CD4-positive, alpha-beta T cell treated with Interleukin-1 beta for 1 hour (primary cell): ENCODE data around the gene TSHZ2.
"Not testable (repeated sequence)": the region's sequence is repeated elsewhere in the genome, so short reads cannot be mapped to it uniquely, and the experiment has no call there.

Experiments
- DNase-seq, 2 donors: peaks; one replicate each; pipeline ENCODE4 v3.0.0-alpha.2; 2020 to 2022

Gene TSHZ2

DNA sequence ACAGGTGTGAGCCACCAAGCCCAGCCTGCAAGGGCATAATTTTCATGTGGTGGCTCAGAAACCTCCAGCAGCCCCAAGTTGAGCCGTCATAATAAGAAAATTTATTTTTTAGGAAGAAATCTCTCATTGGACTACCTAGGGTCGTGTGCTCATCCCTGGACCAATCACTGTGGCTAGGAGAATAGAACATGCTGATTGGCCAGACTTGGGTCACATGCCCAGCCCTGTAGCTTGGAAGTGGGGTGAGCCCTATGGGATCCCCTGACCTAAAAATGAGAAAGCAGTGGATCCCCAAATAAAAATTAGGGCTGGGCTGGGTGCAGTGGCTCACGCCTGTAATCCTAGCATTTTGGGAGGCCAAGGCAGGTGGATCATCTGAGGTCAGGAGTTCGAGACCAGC is 466.2 kb downstream of the TSHZ2 start:
- DNase-seq, result no peak

DNA sequence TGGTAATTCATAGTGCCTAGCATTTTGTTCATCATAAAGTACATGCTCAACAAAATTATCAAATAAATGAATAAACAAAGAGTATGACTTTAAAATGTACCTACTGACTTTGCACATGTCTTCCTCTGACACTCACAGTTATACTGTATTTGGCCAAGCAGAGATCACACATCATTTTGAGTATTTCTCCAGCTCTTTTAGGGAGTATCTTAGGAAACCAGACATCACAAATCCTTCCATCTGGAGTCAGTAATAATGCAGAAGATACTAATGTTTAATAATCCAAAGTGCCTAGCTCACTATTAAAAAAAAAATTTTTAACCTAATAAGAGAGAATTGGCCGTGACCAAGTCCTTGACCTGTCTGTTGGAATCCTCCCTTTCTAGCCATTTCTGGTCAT is 466.9 kb downstream of the TSHZ2 start:
- no peak for DNase-seq

- DNase-seq, result no peak
Observed at GRCh38 chr20:53439616-53440015, 467.5 kb downstream of the TSHZ2 start.

DNA sequence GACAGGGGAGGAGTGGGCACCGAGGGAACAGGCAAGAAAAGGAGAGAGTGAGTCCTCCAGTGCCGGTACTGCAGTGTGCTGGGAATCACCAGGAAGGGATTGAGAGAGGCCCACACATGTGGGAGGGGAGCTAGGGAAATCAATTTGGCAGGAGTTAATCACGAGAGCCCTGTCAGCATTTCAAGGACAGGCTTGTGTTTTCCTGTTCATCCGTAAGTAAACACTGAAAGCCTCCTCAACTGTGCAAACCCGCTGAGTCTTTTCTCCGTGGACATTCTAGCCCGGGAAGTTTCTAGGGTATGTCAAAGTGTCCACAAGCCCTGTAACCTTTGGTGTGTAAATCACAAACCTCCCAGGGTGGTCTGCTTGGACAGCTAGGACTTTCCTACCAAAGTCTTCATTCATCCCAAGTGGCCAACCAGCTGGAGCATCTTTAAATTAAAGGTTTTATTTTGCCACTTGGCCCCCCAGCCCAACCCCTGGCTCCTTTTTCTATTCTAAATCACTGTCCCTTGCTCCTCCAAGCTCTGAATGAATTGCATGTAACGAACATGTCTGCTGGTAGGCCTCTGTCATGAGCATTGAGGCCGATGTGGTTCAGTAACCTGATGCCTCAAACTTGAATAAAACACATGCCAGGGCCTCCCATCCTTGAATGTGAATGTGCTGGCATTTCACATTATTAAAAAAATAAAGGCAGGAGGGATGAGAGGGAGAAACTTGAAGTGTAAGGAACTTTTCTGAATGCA is 472.4 kb downstream of the TSHZ2 start:
- DNase-seq, result no peak

DNA sequence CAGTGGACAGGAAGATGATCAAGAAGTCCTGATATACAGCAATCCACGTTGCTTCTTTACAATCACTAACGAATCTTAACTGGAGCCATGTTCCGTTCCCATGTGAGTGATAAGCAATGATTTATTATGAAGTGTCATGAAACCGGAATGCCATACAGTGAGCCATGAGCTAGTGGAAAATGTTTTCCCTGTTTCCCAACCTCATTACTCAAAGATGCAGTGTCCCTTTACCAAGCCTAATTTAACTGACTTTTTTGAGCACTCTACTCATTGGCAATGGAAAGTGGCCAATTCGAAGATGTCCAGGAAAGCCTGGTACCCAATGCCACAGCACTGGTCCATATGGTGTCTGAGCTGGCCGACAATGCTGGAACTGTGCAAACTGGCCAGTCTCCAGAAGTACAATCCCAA is 473.2 kb downstream of the TSHZ2 start:
- DNase-seq, result no peak

GRCh38 chr20:53445932-53446331 is 473.8 kb downstream of the TSHZ2 start:
- no peak for DNase-seq

GRCh38 chr20:53447316-53447715 is 475.2 kb downstream of the TSHZ2 start:
- DNase-seq, result no peak

DNA sequence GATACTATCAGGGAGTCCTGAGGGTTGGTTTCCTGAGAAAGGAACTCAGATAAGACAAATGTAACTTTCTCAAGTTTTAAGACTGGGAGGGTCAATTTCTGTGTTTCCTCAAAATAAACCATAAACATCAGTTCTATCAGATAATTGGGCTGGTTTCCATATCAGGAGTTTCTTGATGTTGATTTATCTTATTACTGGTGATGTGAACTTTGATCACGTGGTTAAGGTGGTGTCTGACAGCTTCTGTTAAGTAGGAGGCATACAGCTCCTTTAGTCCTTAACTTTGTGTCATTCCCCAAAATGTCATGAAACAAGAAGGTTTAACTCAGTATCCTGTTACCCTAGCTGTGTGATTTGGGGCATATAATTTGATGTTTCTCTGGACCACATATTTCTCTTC is 476.3 kb downstream of the TSHZ2 start:
- DNase-seq, result no peak

GRCh38 chr20:53448875-53449274 is 476.7 kb downstream of the TSHZ2 start:
- DNase-seq, result no peak

DNA sequence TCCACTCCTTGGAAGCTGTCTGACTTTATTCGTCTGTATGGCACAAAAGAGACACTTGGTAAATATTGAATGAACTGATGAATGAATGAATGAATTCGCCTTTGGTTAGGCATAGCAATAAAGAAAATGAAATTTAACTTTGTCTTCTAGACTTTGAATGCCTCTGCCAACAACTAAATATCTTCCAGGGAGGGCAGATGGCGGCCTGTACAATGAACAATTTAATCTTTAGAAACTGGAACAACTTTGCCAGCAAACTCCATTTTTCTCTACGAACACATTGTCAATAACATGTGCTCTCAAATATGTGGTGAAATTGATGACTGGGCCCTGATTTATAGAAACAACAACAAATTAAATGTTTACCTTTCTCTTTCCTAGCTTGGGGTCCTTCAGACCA is 480.9 kb downstream of the TSHZ2 start:
- no peak for DNase-seq

GRCh38 chr20:53454675-53455276 is 482.6 kb downstream of the TSHZ2 start:
- no peak for DNase-seq

DNA sequence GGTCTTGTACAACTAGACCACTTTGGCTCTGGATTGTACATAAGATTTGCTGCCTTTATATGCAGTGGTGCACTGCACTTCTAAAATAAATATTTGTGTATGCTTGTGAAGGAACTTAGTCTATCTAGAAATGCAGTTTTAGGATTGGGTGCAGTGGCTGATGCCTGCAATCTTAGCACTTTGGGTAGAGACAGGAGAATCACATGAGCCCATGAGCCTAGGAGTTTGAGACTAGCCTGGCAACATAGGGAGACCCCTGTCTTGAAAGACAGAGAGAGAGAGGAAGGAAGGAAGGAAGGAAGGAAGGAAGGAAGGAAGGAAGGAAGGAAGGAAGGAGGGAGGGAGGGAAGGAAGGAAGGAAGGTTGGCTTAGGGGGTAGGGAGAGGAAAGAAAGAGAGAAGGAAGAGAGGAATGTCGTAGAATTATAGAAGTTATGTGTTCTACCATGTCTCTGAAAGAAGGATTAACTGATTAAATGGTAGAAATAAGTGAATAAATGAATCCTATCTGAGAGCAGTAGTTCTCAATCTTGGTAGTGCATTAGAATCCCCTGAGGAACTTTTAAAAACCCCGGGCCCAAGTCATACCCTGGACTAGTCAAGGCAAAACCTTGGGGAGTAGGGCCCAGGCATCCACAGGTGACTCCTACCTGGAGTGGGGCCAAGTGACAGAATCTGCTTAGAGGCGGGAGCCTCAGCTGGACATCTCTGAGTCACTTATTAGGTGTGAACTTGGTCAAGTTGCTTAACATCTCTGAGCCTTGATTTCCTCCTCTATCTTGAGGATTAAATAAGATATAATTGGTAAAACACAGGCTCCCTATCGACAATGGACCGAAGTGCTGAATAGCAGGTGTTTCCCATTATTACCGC is 491.2 kb downstream of the TSHZ2 start:
- DNase-seq, result no peak

GRCh38 chr20:53466279-53466678 is 494.1 kb downstream of the TSHZ2 start:
- DNase-seq, result no peak

DNA sequence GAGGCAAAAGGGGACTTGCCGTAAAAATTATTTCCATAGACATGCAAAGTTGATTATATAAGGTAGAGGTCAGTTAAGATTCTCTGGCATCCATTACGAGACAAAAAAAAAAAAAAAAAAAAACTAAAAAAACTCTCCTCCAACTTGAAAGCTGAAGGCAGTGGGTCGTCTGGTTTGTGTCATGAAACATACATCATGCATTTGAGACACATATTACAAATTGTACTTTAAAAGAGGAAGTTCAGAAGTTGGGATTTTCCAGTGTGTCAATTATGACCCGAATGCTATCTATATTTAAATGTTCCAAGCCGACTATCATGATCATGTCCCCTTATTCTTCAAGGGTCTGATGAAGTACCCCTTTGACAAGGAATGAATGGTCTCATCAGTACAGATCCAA is 496.4 kb downstream of the TSHZ2 start:
- DNase-seq, result no peak

GRCh38 chr20:53472859-53473258 is 500.7 kb downstream of the TSHZ2 start:
- not testable (repeated sequence) for DNase-seq

- DNase-seq, result no peak
Observed at GRCh38 chr20:53480913-53481312, 508.8 kb downstream of the TSHZ2 start.

DNA sequence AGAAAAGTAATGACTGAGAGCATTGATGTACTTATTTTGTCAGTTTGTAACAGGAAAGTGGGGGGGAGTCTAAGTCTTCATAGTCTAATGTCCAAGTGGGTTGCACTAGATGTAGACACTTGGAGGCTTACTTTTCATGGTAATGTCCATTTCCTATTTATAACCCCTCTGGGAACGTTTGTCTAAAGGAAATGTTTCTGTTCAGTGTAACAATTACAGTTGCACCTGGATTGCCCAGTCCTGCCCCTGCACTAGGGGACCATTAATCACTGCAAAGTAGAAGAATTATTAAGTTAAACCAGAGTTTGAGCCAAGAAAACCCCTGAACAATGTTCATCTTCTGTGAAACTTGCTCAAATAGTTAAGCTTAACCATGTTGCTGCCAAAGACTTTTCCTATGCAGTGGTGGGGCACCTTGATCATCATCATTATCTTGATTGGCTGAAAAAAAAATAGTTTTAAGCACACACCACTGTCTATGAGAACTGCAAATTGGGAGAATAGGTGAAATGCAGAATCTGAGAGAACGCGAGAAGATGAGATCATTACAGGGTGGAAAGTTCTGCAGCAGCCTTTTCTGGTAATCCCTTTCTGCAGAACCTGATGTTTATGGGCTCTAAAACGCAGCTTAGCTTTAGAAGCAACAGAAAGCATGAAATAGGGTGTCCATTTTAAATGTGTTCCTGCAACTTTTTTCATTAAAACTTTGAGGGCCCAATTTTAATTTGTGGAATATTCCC is 515.5 kb downstream of the TSHZ2 start:
- no peak for DNase-seq

- no peak for DNase-seq
Observed at GRCh38 chr20:53488775-53489272, 516.7 kb downstream of the TSHZ2 start.

DNA sequence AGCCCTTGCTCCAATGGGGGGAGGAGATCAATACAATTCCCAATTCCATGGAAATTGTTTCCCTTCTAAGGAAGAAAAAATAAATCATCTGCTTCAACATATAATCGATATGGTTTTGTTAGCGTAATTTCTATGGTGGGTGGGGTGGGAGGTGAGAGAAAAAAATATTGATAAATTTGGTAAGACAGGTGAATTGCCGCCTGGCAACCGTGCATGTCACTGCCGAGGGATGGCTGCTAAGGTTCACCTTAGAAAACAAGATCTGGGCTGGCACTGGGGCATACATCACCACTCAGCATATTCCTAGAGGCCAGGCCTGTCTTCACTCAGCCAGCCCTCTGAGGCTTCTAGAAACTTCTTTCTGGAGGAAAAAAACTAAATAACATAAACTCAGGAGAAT is 517.4 kb downstream of the TSHZ2 start:
- DNase-seq, result no peak

GRCh38 chr20:53490620-53491019 is 518.5 kb downstream of the TSHZ2 start:
- no peak for DNase-seq

DNA sequence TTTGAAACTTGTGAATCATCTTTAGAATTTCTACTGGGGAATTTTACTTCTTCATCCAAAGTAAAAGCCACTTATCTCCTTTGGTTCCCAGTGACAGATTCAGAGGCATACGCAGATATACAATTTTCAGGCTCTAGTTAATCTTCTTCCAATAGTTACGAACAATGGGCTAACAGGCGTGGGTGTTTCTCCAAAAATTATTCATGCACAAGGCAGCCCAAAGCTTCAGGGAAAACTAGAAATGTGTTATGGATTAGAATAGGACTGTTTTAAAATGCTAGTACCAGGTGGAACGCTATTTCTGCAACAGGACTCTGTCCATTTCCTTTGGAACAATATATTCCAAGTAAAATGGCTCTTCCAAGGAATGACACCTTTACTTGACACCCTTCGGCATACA is 519.3 kb downstream of the TSHZ2 start:
- no peak for DNase-seq

DNA sequence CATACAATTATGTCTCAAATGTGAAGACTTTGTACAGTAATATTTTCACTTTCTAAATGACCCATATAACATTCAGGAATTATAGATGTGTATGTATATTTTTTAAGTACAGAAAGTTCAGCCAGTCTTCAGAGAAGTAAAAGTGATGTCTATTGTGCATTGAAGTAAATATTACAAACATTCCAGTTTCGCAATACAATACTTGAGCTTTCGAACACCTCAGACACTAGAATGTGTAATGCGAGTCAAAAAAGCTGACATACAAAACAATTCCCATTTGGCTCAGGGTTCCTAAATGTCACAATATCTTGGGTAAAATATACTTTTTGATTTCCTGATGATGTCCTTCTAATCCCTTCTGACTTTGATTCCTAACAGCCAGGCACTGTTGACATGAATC is 520.1 kb downstream of the TSHZ2 start:
- no peak for DNase-seq

GRCh38 chr20:53493311-53493857 is 521.2 kb downstream of the TSHZ2 start:
- no peak for DNase-seq
